Endothelial cell of umbilical vein (primary cell): Measurements from ENCODE around the gene LAMC1. TPM values are rescaled to one million over a fixed set of nuclear protein-coding genes. Genes with fewer than 3 reads are reported as not detected.

ENCODE experiments used
- BruUV-seq: library from RNA; stranded (reverse); fragments of 400-500 nt; replicated peaks from 2 replicates; lab custom pipeline; 2021; lab: Mats Ljungman, UMichigan
- CTCF ChIA-PET: fragments of 300-600, 350-600 bp; sonication (Branson Sonifier 250); formaldehyde crosslinking; loops from one replicate; lab custom pipeline; 2021; ENCODE audit warnings: antibody characterized with exemption, inconsistent platforms; lab: Charles Lee
- POLR2A ChIA-PET: fragments of 300-600, 350-600 bp; sonication (Branson Sonifier 250); formaldehyde crosslinking; loops from one replicate; lab custom pipeline; 2021; ENCODE audit warnings: antibody characterized with exemption, inconsistent platforms; lab: Charles Lee
- DNase-seq: peaks from one replicate; pipeline ENCODE4 v3.0.0-alpha.2; 2011; ENCODE audit warnings: low read depth, low spot score
- FAIRE-seq: peaks from 2 replicates; lab custom pipeline; 2011; peaks lifted over from hg19 to GRCh38; lab: Jason Lieb, UNC
- H2AFZ ChIP-seq: 2 replicates; pipeline ENCODE4 v1.6.0; 2012; ENCODE audit warnings: low read depth, low read length, control low read depth, inconsistent platforms
- H3K27ac ChIP-seq: 2 replicates; pipeline ENCODE4 v1.5.1; 2011; ENCODE audit warnings: low read depth, mild to moderate bottlenecking, control low read depth, low read length, moderate library complexity; ENCODE audit not compliant: insufficient read depth
- H3K27me3 ChIP-seq, 2 experiments: 2 replicates each; pipeline versions ENCODE4 v1.6.0 to v1.6.1; 2011; ENCODE audit warnings: low read length in 2 of 2, mixed read lengths in 1 of 2; ENCODE audit not compliant: control insufficient read depth in 2 of 2, insufficient read depth in 2 of 2
- H3K36me3 ChIP-seq, 2 experiments: 2 replicates in 1 of 2; 3 replicates in 1 of 2; pipeline ENCODE4 v1.5.1; 2011; ENCODE audit warnings: low read length in 2 of 2, mild to moderate bottlenecking in 1 of 2, moderate library complexity in 1 of 2; ENCODE audit not compliant: control insufficient read depth in 2 of 2, insufficient read depth in 2 of 2; ENCODE audit errors: extremely low read depth in 1 of 2
- H3K4me1 ChIP-seq: 3 replicates; pipeline ENCODE4 v1.5.1; 2011; ENCODE audit warnings: mild to moderate bottlenecking, low read length; ENCODE audit not compliant: control insufficient read depth, insufficient read depth; ENCODE audit errors: extremely low read depth
- H3K4me2 ChIP-seq: 2 replicates; pipeline ENCODE4 v1.6.1; 2011; ENCODE audit warnings: low read length, control low read depth, mixed read lengths; ENCODE audit not compliant: insufficient read depth
- H3K4me3 ChIP-seq, 3 experiments: fragments of 200-600 bp in 1 of 3; sonication (generic), shearing (Covaris generic) in 1 of 3; replicated peaks in 1 of 3; 2 replicates each; pipeline ENCODE4 v1.5.1; 2011 to 2016; ENCODE audit warnings: control low read depth in 3 of 3, low read length in 3 of 3, mild to moderate bottlenecking in 2 of 3, inconsistent platforms in 1 of 3, low read depth in 1 of 3, moderate library complexity in 1 of 3; ENCODE audit not compliant: insufficient read depth in 1 of 3
- H3K79me2 ChIP-seq: 2 replicates; pipeline ENCODE4 v1.6.0; 2012; ENCODE audit warnings: low read length, inconsistent platforms; ENCODE audit not compliant: control insufficient read depth, insufficient read depth
- H3K9ac ChIP-seq: replicated peaks from 2 replicates; pipeline ENCODE3; 2011; ENCODE audit warnings: low read length, control low read depth; ENCODE audit not compliant: insufficient read depth; ENCODE audit errors: extremely low read depth
- H3K9me1 ChIP-seq: replicated peaks from 3 replicates; pipeline ENCODE4 v1.6.0; 2011; ENCODE audit warnings: mild to moderate bottlenecking, low read length; ENCODE audit not compliant: control insufficient read depth, insufficient read depth; ENCODE audit errors: extremely low read depth
- H3K9me3 ChIP-seq: replicated peaks from 2 replicates; pipeline ENCODE4 v1.5.1; 2012; ENCODE audit warnings: low read length, inconsistent platforms; ENCODE audit not compliant: control insufficient read depth, insufficient read depth
- H4K20me1 ChIP-seq: replicated peaks from 2 replicates; pipeline ENCODE3; 2011; ENCODE audit warnings: mild to moderate bottlenecking, low read length; ENCODE audit not compliant: control insufficient read depth, insufficient read depth; ENCODE audit errors: extremely low read depth
- FOS ChIP-seq: IDR thresholded peaks from 2 replicates; pipeline ENCODE4 v1.6.1; 2011; ENCODE audit warnings: mild to moderate bottlenecking, low read length, moderate library complexity, borderline replicate concordance; ENCODE audit not compliant: insufficient read depth
- GATA2 ChIP-seq: IDR thresholded peaks from 2 replicates; pipeline ENCODE4 v1.7.0; 2011; ENCODE audit warnings: low read depth, mild to moderate bottlenecking, moderate library complexity, mixed read lengths, low read length; ENCODE audit not compliant: insufficient read length, insufficient read depth
- JUN ChIP-seq: IDR thresholded peaks from 2 replicates; pipeline ENCODE4 v1.6.1; 2011; ENCODE audit warnings: borderline replicate concordance, low read depth; ENCODE audit not compliant: insufficient read length, insufficient read depth
- POLR2AphosphoS5 ChIP-seq: IDR thresholded peaks from 2 replicates; pipeline ENCODE4 v1.6.1; 2012; ENCODE audit warnings: low read depth, mild to moderate bottlenecking, control low read depth, low read length, moderate library complexity; ENCODE audit not compliant: insufficient read depth
- dilution Hi-C: fragments of 300-500 bp; cut with MboI; formaldehyde crosslinking; loops from one replicate; pipeline ENCODE4 v1.15.0; 2019; ENCODE audit warnings: low sequenced_read_pairs; ENCODE audit not compliant: extremely low pct_ligation_motif_present
- intact Hi-C: fragments of 100-400 bp; cut with micrococcal nuclease; formaldehyde crosslinking; loops from one replicate; pipeline ENCODE4 v1.10.0; 2022
- polyA plus RNA-seq, 4 experiments: library from polyadenylated mRNA; depleted of rRNA in 3 of 4; stranded (reverse) in 3 of 4; unstranded in 1 of 4; fragments of >200 nt; gene quantifications; 2 replicates each; pipeline versions ENCODE4 v1.2.1 to v1.2.3, GENCODE V29; 2011 to 2012; ENCODE audit warnings: missing spikeins in 1 of 4
- total RNA-seq: library from RNA; stranded (reverse); gene quantifications from 2 replicates; pipeline ENCODE4 v1.2.3, GENCODE V29; 2021
- TF ChIP-seq, protein P1 (sequence below): IDR thresholded peaks from 2 replicates; pipeline ENCODE4 v1.6.1; 2011; ENCODE audit not compliant: insufficient read depth, insufficient read length
- TF ChIP-seq, protein P2 (sequence below), 2 donors: IDR thresholded peaks; 1 replicate in 1 of 2; 2 replicates in 1 of 2; pipeline ENCODE4 v1.5.1; 2011; ENCODE audit warnings: low read length in 2 of 2, mild to moderate bottlenecking in 2 of 2, moderate library complexity in 2 of 2, control low read depth in 1 of 2, inconsistent platforms in 1 of 2, low read depth in 1 of 2; ENCODE audit not compliant: insufficient read depth in 1 of 2; ENCODE audit errors: extremely low read depth in 1 of 2

The LAMC1 gene
- total and polyA plus RNA-seq, 2 donors (not counting 3 experiments of a cell fraction or from before 2014, with no cell fraction given), result 92.5 to 216 TPM

DNA sequence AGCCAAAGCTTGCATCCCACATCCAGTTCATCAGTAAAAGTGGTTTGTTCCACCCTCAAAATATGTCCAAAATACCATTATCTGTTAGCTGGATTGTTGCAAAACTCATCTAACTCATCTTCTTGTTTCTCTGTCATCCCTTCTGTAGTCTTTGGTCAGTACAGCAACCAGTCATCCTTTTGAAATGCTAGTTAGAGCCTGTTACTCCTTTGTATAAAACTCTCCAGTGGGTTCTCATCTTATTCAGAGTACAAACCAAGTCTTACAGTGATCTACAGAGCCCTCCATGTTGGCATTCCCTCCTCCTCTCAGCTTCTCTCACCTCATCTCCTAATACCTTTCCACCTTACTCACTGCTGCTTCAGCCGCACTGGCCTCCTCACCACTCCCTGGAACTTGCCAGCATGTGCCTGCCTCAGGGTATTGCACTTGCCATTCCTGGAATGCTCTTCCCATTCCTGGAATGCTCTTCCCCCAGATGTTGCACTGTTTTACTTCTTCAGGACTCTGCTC, 70.6 kb downstream of the LAMC1 start:
- dilution Hi-C loops, result no loop called here

More for the DNA sequence above, 70.6 kb downstream of the LAMC1 start:
- Histone ChIP-seq H4K20me1 (peaks cover 5% of the 10 kb centered on the region), H3K9me1 (no peaks in the 10 kb centered on the region), H3K27me3 (no peaks in the 10 kb centered on the region), H3K9me3 (no peaks in the 10 kb centered on the region), H3K4me3 (no peak overlapping the region), H3K4me2 (no peak overlapping the region), H3K36me3 (no peaks in the 10 kb centered on the region), H3K9ac (no peak overlapping the region), H3K27ac (no peak overlapping the region), H3K4me1 (no peaks in the 10 kb centered on the region), H2AFZ (no peak overlapping the region), H3K79me2 (peaks cover 95% of the 10 kb centered on the region)
- no TSS peak for BruUV-seq
- DNase-seq, result no peak
- ChIA-PET CTCF (interaction anchor here (0.9 kb wide), 1 partner anchor 12 kb away, joined by 3 read pairs; no protein-coding TSS in a partner anchor), POLR2A (no interaction called here)
- no peak for TF ChIP-seq JUN
- no peak for TF ChIP-seq GATA2
- no peak for TF ChIP-seq FOS
- TF ChIP-seq, protein P1, sequence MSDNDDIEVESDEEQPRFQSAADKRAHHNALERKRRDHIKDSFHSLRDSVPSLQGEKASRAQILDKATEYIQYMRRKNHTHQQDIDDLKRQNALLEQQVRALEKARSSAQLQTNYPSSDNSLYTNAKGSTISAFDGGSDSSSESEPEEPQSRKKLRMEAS, result no peak
- TF ChIP-seq POLR2AphosphoS5, result no peak
- TF ChIP-seq, protein P2, sequence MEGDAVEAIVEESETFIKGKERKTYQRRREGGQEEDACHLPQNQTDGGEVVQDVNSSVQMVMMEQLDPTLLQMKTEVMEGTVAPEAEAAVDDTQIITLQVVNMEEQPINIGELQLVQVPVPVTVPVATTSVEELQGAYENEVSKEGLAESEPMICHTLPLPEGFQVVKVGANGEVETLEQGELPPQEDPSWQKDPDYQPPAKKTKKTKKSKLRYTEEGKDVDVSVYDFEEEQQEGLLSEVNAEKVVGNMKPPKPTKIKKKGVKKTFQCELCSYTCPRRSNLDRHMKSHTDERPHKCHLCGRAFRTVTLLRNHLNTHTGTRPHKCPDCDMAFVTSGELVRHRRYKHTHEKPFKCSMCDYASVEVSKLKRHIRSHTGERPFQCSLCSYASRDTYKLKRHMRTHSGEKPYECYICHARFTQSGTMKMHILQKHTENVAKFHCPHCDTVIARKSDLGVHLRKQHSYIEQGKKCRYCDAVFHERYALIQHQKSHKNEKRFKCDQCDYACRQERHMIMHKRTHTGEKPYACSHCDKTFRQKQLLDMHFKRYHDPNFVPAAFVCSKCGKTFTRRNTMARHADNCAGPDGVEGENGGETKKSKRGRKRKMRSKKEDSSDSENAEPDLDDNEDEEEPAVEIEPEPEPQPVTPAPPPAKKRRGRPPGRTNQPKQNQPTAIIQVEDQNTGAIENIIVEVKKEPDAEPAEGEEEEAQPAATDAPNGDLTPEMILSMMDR (IDR thresholded peaks at IDR 0.05; ENCODE audit: extremely low read depth in 1 of 2, insufficient read depth in 1 of 2, low read depth in 1 of 2, low read length in 2 of 2), result no peak
- intact Hi-C loops, result no loop called here
- FAIRE-seq, result no peak
